ENCODE measurements around the gene FZD4.
"Not testable (repeated sequence)": the region's sequence is repeated elsewhere in the genome, so short reads cannot be mapped to it uniquely, and the experiment has no call there.

The FZD4 gene

DNA sequence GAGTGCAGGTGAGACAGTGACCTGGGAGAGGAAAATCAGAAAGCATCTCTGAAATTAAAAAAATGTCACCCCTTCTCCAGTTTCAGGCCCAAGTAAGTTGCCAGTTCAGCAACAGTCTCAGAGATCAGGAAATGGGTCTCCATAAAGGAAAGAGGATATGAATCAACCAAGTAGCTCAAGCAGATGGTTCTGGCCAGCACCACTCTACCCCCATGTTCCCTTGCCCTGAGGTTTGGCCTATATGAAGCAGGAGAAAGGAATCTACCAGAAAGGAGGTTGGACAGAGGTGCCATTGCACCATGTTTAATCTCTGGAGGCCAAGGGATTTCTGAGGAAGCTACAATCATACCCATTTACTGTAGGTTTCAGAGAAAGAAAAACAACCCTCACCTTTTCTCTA is 7.7 kb downstream of the FZD4 start:
- DNase-seq (ENCODE audit: extremely low spot score): no peak
- CTCF ChIA-PET: interaction anchor here (0.7 to 1.4 kb wide), 5 partner anchors 8 to 474 kb away, joined by 3 to 5 read pairs (median 3); no protein-coding TSS in a partner anchor
- TF ChIP-seq, protein P1, sequence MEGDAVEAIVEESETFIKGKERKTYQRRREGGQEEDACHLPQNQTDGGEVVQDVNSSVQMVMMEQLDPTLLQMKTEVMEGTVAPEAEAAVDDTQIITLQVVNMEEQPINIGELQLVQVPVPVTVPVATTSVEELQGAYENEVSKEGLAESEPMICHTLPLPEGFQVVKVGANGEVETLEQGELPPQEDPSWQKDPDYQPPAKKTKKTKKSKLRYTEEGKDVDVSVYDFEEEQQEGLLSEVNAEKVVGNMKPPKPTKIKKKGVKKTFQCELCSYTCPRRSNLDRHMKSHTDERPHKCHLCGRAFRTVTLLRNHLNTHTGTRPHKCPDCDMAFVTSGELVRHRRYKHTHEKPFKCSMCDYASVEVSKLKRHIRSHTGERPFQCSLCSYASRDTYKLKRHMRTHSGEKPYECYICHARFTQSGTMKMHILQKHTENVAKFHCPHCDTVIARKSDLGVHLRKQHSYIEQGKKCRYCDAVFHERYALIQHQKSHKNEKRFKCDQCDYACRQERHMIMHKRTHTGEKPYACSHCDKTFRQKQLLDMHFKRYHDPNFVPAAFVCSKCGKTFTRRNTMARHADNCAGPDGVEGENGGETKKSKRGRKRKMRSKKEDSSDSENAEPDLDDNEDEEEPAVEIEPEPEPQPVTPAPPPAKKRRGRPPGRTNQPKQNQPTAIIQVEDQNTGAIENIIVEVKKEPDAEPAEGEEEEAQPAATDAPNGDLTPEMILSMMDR (IDR thresholded peaks at IDR 0.05; ENCODE audit: control extremely low read depth, extremely low read depth, low read depth, missing control alignments): no peak
- POLR2A ChIA-PET: no interaction called here

DNA sequence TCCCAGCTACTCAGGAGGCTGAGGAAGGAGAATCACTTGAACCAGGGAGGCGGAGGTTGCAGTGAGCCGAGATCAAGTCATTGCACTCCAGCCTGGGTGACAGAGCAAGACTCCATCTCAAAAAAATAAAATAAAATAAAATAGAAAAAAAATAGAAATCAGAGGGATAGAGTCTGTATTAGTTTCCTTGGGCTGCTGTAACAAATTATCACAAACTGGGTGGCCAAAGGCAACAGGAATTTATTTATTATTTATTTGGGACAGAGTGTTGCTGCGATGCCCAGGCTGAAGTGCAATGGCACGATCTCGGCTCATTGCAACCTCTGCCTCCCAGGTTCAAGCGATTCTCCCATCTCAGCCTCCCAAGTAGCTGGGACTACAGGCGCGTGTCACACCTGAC is 11.7 kb downstream of the FZD4 start:
- POLR2A ChIA-PET; DNase-seq (ENCODE audit: extremely low spot score): not testable (repeated sequence)
- CTCF ChIA-PET: interaction anchor here (1.1 to 1.2 kb wide), 2 partner anchors 9 to 11 kb away, joined by 4 to 5 read pairs; partner anchors contain the start of gene FZD4

DNA sequence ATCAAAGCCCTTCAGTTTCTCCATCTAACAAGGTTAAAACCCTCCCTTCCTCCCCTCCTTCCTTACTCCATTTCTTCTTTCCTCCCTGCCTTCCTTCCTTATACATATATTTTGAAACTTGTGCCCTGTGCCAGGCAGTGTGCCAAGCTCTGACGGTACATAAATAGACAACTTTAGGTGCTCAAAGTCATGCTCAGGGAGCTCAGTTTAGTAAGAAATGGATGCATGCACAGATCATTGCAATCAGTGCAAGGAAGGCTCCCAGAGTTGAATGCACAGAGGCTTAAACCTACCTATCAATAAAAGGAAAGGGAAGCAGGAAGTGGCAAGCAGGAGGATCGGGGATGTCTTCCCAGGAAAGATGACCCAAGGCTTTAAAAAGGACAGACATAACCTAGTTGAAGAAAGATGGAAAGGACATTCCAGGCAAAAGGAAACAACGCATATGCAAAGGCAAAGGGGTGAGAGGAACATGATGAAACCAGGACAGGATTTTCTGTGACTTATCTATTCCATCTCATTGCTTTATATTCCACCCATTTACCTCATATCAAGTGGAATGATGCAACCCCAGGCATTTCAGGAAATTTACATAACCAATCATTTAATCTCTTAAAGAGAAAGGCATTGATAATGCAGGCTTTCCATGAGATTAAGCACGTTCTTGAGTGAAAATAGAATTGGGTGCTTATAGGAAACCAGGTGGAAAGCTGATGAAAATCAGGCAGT is 13.2 kb downstream of the FZD4 start:
- ChIA-PET POLR2A (no interaction called here), CTCF (interaction anchor here (1.2 to 2.0 kb wide), 2 partner anchors 7 to 348 kb away, joined by 5 to 8 read pairs; no protein-coding TSS in a partner anchor)
- TF ChIP-seq, protein P1 (IDR thresholded peaks at IDR 0.05; ENCODE audit: control extremely low read depth, extremely low read depth, low read depth, missing control alignments): no peak
- no peak for DNase-seq (ENCODE audit: extremely low spot score)

DNA sequence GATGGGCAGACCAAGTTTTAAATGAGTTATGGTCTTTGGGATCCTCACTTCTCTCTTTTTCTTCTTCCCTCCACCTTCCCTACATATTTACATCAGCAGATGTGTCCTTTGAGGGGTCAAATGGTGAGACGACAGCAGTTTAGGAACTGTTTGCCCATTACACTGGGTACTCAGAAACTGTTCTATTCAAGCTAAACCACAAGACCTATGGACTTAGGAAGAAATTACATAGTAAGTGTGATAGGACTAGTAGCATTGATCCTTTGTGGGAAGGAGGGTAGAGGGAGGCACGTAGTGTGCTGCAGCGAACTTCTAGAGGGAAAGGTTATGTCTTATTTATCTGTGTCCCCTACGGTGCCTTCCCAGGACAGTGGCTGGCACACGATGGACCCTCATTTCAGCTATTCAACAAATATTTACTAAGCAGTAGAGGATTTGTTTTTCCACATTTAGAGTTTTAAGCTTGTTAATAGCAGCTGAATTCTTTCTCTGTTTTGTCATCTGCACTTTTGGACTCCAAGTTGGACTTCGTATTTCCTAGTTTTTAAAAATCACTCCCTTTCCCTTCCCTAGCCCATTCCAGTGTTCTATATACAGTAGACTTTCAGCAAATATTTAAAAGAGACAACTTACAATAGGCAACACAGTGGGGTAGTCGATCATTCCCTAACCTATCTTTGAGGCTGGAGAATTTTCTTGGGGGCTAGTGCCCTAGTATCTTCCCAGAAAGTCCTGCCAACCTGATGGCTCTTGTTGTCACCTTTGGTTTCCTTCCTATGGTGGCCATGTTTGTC is 13.9 kb downstream of the FZD4 start:
- DNase-seq (ENCODE audit: extremely low spot score): no peak
- ChIA-PET POLR2A (no interaction called here), CTCF (interaction anchor here (1.1 to 2.7 kb wide), 3 partner anchors 9 to 349 kb away, joined by 3 to 10 read pairs (median 8); no protein-coding TSS in a partner anchor)
- TF ChIP-seq, protein P1 (IDR thresholded peaks at IDR 0.05; ENCODE audit: control extremely low read depth, extremely low read depth, low read depth, missing control alignments): no peak

DNA sequence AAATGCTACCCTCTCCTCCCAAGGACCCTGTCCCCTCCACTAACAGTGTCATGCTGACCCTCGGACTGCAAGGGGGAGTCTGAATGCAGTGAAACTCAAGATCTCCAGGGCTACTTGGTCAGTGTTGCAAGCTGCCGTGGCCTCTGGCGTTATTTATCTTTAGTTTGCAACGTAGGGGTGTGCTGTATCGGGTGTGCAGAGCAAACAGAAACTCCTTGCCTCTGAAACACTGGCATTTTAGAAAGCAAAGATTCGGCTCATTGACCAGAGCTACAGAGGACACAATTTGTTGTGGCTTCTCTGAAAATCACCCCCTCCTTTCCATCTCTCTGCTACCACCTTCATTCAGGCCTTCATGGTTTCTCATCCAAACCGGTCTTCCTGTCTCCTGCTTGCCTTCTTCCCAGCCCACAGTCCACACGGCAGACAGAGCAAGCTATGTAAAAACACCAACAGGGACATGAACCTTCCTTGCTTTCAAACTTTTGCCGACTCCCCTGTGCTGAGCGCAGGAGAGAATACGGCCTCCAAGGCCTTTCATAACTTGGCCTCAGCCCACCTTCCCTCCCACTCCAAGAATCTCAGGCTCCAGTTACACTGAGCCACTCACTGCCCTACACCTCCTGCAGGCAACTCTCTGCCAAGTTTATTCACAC is 14.9 kb downstream of the FZD4 start:
- TF ChIP-seq, protein P1 (IDR thresholded peaks at IDR 0.05; ENCODE audit: control extremely low read depth, extremely low read depth, low read depth, missing control alignments): no peak
- DNase-seq (ENCODE audit: extremely low spot score): no peak
- POLR2A ChIA-PET: no interaction called here
- CTCF ChIA-PET: interaction anchor here (0.9 to 3.5 kb wide), 16 partner anchors 7 to 483 kb away, joined by 3 to 34 read pairs (median 7); partner anchors contain the start of gene FZD4

DNA sequence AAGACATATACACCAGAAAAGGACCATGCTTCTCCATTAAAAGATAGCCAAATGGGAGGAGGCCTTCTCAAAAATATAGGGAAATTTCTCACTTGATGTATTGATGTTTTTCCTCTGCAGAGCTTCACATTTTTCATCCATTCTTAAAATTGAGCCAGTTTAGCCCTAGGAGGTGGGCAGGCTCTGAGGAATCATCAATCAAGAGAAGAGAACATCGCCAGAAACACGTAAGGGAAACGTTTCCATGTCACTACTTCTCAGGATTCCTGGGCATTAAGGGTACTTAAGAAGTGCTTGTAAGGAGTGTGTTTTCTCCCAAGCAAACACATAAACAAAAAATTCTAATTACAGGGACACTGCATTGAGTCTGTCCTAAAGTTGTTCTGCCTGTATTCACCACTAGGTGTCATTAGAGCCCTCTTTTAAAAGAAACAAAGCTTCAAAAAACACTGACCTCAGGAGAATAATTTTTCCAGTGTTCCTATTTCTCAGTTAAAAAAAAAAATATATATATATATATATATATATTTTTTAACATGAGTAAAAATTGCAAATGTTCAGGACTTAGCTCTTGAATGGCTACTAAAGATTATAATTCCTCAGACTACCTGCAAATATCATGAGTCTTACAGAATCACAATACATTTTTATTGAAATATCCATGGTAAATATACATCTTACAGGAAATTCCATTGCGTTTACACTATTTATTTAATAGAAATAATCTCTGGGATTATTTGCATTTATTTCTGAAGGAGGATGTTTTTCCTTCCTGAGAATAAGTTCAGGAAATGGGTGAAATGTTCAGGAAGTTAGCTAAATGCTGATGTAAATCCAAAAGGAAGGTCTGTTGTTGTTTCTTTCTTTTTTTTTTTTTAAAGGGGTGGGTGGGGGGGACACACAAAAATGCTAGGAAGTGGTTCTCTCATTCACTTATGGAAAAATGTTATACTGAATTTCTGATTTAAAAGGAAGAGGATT is 16.0 kb downstream of the FZD4 start:
- POLR2A ChIA-PET: no interaction called here
- TF ChIP-seq, protein P1 (IDR thresholded peaks at IDR 0.05; ENCODE audit: control extremely low read depth, extremely low read depth, low read depth, missing control alignments): peak; percentile 76
- CTCF ChIA-PET: interaction anchor here (0.6 to 3.5 kb wide), 35 partner anchors 9 to 1613 kb away, joined by 3 to 34 read pairs (median 5); partner anchors contain the start of gene FZD4
- DNase-seq (ENCODE audit: extremely low spot score): peak; percentile 38

Measured in GM10248 (cell line).